ENCODE results near the gene ANXA6. TPM values are rescaled to one million over a fixed set of nuclear protein-coding genes. Genes with fewer than 3 reads are reported as not detected.

ANXA6 gene
- total and polyA plus RNA-seq, 10 of the 15 experiments (the other 5 are each of a cell fraction or from before 2014, with no cell fraction given) = 44.0 to 571 (median 465) TPM

DNA sequence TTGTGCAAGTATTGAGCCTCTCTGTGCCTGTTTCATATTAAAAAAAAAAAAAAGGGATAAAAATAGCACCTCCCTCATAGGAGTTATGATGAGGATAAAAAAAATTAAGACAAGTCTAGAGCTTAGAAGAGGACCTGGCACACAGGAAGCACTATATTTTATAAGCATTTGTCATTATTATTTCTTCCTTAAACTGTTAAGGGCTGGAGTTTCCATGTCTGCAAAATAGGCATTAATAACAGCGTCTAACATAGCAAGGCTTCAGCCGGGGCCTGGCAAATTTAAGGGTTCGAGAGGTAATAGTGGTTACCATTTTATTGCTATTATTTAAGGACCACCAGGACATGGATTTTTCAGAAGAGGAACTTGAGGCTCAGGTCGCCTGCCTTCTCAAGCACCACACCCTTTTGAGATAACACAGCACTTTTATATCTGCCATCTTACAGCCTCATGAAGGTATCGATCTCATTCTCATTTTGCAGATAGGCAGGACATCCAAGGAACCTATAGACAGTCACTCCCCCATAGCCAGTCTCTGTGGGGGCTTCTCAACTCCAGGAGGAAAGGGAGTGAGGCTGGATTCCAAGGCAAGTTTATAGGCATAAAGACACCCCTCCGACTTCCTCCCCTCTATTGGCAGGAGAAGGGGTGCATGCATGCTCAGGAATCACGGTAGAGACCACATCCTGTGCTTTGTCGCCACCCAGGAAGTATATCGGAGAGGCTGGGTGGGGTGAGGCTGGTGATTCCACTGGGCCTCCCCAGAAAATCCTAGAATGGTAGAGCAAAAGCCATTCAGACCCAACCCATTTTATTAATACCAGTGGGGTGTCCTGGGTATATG is 2.4 kb downstream of the ANXA6 start (continued):
- TF ChIP-seq NR2C1 (IDR thresholded peaks at IDR 0.05) (no peak; the same call in 1 of the 2 replicates), IKZF1 (conservative IDR thresholded peaks at IDR 0.05) (no peak; the same call in 1 of the 2 replicates), NFYB (IDR thresholded peaks at IDR 0.05; ENCODE audit: insufficient read depth, low read depth, low read length) (no peak), EZH2 (IDR thresholded peaks at IDR 0.05; ENCODE audit: borderline replicate concordance, control insufficient read depth, low read depth, low read length) (no peak), TARDBP (IDR thresholded peaks at IDR 0.05; ENCODE audit: borderline replicate concordance) (no peak)
- TF ChIP-seq, protein P1, sequence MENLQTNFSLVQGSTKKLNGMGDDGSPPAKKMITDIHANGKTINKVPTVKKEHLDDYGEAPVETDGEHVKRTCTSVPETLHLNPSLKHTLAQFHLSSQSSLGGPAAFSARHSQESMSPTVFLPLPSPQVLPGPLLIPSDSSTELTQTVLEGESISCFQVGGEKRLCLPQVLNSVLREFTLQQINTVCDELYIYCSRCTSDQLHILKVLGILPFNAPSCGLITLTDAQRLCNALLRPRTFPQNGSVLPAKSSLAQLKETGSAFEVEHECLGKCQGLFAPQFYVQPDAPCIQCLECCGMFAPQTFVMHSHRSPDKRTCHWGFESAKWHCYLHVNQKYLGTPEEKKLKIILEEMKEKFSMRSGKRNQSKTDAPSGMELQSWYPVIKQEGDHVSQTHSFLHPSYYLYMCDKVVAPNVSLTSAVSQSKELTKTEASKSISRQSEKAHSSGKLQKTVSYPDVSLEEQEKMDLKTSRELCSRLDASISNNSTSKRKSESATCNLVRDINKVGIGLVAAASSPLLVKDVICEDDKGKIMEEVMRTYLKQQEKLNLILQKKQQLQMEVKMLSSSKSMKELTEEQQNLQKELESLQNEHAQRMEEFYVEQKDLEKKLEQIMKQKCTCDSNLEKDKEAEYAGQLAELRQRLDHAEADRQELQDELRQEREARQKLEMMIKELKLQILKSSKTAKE (IDR thresholded peaks at IDR 0.05; ENCODE audit: low read depth, poor library complexity, severe bottlenecking) = no peak
- TF ChIP-seq, protein P2, sequence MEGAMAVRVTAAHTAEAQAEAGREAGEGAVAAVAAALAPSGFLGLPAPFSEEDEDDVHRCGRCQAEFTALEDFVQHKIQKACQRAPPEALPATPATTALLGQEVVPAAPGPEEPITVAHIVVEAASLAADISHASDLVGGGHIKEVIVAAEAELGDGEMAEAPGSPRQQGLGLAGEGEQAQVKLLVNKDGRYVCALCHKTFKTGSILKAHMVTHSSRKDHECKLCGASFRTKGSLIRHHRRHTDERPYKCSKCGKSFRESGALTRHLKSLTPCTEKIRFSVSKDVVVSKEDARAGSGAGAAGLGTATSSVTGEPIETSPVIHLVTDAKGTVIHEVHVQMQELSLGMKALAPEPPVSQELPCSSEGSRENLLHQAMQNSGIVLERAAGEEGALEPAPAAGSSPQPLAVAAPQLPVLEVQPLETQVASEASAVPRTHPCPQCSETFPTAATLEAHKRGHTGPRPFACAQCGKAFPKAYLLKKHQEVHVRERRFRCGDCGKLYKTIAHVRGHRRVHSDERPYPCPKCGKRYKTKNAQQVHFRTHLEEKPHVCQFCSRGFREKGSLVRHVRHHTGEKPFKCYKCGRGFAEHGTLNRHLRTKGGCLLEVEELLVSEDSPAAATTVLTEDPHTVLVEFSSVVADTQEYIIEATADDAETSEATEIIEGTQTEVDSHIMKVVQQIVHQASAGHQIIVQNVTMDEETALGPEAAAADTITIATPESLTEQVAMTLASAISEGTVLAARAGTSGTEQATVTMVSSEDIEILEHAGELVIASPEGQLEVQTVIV (IDR thresholded peaks at IDR 0.05; ENCODE audit: borderline replicate concordance, partially characterized antibody) = no peak
- TF ChIP-seq, protein P3, sequence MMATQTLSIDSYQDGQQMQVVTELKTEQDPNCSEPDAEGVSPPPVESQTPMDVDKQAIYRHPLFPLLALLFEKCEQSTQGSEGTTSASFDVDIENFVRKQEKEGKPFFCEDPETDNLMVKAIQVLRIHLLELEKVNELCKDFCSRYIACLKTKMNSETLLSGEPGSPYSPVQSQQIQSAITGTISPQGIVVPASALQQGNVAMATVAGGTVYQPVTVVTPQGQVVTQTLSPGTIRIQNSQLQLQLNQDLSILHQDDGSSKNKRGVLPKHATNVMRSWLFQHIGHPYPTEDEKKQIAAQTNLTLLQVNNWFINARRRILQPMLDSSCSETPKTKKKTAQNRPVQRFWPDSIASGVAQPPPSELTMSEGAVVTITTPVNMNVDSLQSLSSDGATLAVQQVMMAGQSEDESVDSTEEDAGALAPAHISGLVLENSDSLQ (IDR thresholded peaks at IDR 0.05) = peak; percentile 11; the same call in 1 of the 2 replicates
- TF ChIP-seq, protein P4, sequence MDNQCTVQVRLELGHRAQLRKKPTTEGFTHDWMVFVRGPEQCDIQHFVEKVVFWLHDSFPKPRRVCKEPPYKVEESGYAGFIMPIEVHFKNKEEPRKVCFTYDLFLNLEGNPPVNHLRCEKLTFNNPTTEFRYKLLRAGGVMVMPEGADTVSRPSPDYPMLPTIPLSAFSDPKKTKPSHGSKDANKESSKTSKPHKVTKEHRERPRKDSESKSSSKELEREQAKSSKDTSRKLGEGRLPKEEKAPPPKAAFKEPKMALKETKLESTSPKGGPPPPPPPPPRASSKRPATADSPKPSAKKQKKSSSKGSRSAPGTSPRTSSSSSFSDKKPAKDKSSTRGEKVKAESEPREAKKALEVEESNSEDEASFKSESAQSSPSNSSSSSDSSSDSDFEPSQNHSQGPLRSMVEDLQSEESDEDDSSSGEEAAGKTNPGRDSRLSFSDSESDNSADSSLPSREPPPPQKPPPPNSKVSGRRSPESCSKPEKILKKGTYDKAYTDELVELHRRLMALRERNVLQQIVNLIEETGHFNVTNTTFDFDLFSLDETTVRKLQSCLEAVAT (IDR thresholded peaks at IDR 0.05) = no peak
